Liver (tissue), 9 donors: Measurements from ENCODE around the gene KLF11. TPM values are rescaled to one million over a fixed set of nuclear protein-coding genes. Genes with fewer than 3 reads are reported as not detected.

Experiments used
- DNase-seq: peaks from one replicate; pipeline ENCODE4 v3.0.0-alpha.2; 2017; ENCODE audit warnings: low spot score
- H3K27ac ChIP-seq, 2 donors: one replicate each; pipeline ENCODE4 v1.7.0; 2013; ENCODE audit warnings: inconsistent platforms in 2 of 2, low read length in 2 of 2, control low read depth in 1 of 2, low read depth in 1 of 2, mild to moderate bottlenecking in 1 of 2
- H3K27me3 ChIP-seq, 4 donors: one replicate each; pipeline versions ENCODE4 v1.6.1 to v1.7.0; 2013; ENCODE audit warnings: low read length in 3 of 4, inconsistent platforms in 1 of 4, mild to moderate bottlenecking in 1 of 4, moderate library complexity in 1 of 4; ENCODE audit not compliant: control insufficient read depth in 4 of 4, insufficient read depth in 4 of 4
- H3K36me3 ChIP-seq, 4 donors: one replicate each; pipeline versions ENCODE4 v1.6.1 to v1.7.0; 2013; ENCODE audit warnings: low read length in 3 of 4, mild to moderate bottlenecking in 3 of 4, low read depth in 1 of 4, moderate library complexity in 1 of 4; ENCODE audit not compliant: control insufficient read depth in 4 of 4, insufficient read depth in 3 of 4
- H3K4me1 ChIP-seq, 4 donors: one replicate each; pipeline versions ENCODE4 v1.6.1 to v1.7.0; 2013; ENCODE audit warnings: low read length in 3 of 4, mild to moderate bottlenecking in 3 of 4, moderate library complexity in 1 of 4; ENCODE audit not compliant: control insufficient read depth in 4 of 4, insufficient read depth in 4 of 4
- H3K4me3 ChIP-seq, 3 donors: one replicate each; pipeline versions ENCODE4 v1.6.1 to v1.7.0; 2013; ENCODE audit warnings: low read length in 3 of 3, control low read depth in 1 of 3, low read depth in 1 of 3, mild to moderate bottlenecking in 1 of 3
- H3K9ac ChIP-seq, 2 donors: one replicate each; pipeline ENCODE4 v1.7.0; 2013; ENCODE audit warnings: low read length in 2 of 2, mild to moderate bottlenecking in 2 of 2, moderate library complexity in 2 of 2, control low read depth in 1 of 2, low read depth in 1 of 2
- H3K9me3 ChIP-seq, 4 donors: one replicate each; pipeline versions ENCODE4 v1.6.1 to v1.7.0; 2013; ENCODE audit warnings: low read length in 3 of 4; ENCODE audit not compliant: control insufficient read depth in 4 of 4
- ATF3 ChIP-seq: IDR thresholded peaks from 2 replicates; pipeline ENCODE4 v1.6.1; 2016; ENCODE audit warnings: antibody characterized with exemption
- EGR1 ChIP-seq, 2 donors: IDR thresholded peaks; 2 replicates each; pipeline ENCODE4 v1.6.1; 2016 to 2018; ENCODE audit warnings: antibody characterized with exemption in 2 of 2, low read depth in 2 of 2
- FOXA1 ChIP-seq: IDR thresholded peaks from 2 replicates; pipeline ENCODE4 v1.6.1; 2016; ENCODE audit warnings: antibody characterized with exemption
- FOXA2 ChIP-seq: IDR thresholded peaks from 2 replicates; pipeline ENCODE4 v1.6.1; 2016; ENCODE audit warnings: antibody characterized with exemption
- GABPA ChIP-seq, 2 donors: IDR thresholded peaks in 1 of 2; conservative IDR thresholded peaks in 1 of 2; 2 replicates each; pipeline ENCODE4 v1.6.1; 2016; ENCODE audit warnings: antibody characterized with exemption in 2 of 2, mild to moderate bottlenecking in 1 of 2, moderate library complexity in 1 of 2
- HNF4A ChIP-seq, 2 donors: conservative IDR thresholded peaks; 2 replicates each; pipeline ENCODE4 v1.6.1; 2016; ENCODE audit warnings: antibody characterized with exemption in 2 of 2, mild to moderate bottlenecking in 2 of 2
- HNF4G ChIP-seq: IDR thresholded peaks from 2 replicates; pipeline ENCODE4 v1.6.1; 2016; ENCODE audit warnings: antibody characterized with exemption
- JUND ChIP-seq, 2 donors: IDR thresholded peaks; 2 replicates each; pipeline ENCODE4 v1.6.1; 2016; ENCODE audit warnings: antibody characterized with exemption in 2 of 2
- MAX ChIP-seq: IDR thresholded peaks from 2 replicates; pipeline ENCODE4 v1.6.1; 2016; ENCODE audit warnings: antibody characterized with exemption
- NR2F2 ChIP-seq: IDR thresholded peaks from 2 replicates; pipeline ENCODE4 v1.6.1; 2016; ENCODE audit warnings: antibody characterized with exemption
- RAD21 ChIP-seq, 2 donors: IDR thresholded peaks; 2 replicates each; pipeline ENCODE4 v1.6.1; 2016; ENCODE audit warnings: antibody characterized with exemption in 2 of 2, mild to moderate bottlenecking in 2 of 2
- REST ChIP-seq: IDR thresholded peaks from 2 replicates; pipeline ENCODE4 v1.6.1; 2016; ENCODE audit warnings: antibody characterized with exemption, mild to moderate bottlenecking
- RXRA ChIP-seq, 2 donors: IDR thresholded peaks; 2 replicates each; pipeline ENCODE4 v1.6.1; 2017 to 2018; ENCODE audit warnings: antibody characterized with exemption in 2 of 2, mild to moderate bottlenecking in 1 of 2
- SP1 ChIP-seq: IDR thresholded peaks from 2 replicates; pipeline ENCODE4 v1.6.1; 2018; ENCODE audit warnings: antibody characterized with exemption, mild to moderate bottlenecking
- TAF1 ChIP-seq: conservative IDR thresholded peaks from 2 replicates; pipeline ENCODE4 v1.6.1; 2016; ENCODE audit warnings: antibody characterized with exemption, mild to moderate bottlenecking
- YY1 ChIP-seq: IDR thresholded peaks from 2 replicates; pipeline ENCODE4 v1.6.1; 2016; ENCODE audit warnings: antibody characterized with exemption, mild to moderate bottlenecking
- WGBS: extraction: QIAGEN DNeasy Blood & Tissue Kit; methylation state at CpG from one replicate; pipeline ENCODE4 v1.1.7; 2013; 5-methylcytosine and 5-hydroxymethylcytosine counted together
- polyA plus RNA-seq, 2 donors: library from polyadenylated mRNA; stranded (reverse) in 1 of 2; unstranded in 1 of 2; fragments of 200-250 nt in 1 of 2; fragments of >200 nt in 1 of 2; fragmentation: Nextera tagmentation in 1 of 2; extraction: Ambion mirVana in 1 of 2; gene quantifications; one replicate each; pipeline versions ENCODE4 v1.2.1 to v1.2.3, GENCODE V29; 2013 to 2015
- total RNA-seq, 2 donors: library from RNA; depleted of rRNA; stranded (reverse); fragments of >200 nt; gene quantifications; one replicate each; pipeline ENCODE4 v1.2.3, GENCODE V29; 2014
- TF ChIP-seq, protein P1 (sequence below): fragments of 150-350 bp; IDR thresholded peaks from 2 replicates; pipeline ENCODE4 v1.5.1; 2017; ENCODE audit warnings: improper control_type of control experiment, low read depth, low read length; ENCODE audit not compliant: missing input control
- TF ChIP-seq, protein P2 (sequence below): IDR thresholded peaks from 2 replicates; pipeline ENCODE4 v1.6.1; 2016; ENCODE audit warnings: antibody characterized with exemption
- donor health status: healthy.
- donor health status: healthy.
- donor health status: healthy.
- donor health status: healthy.
- donor health status: healthy.

Gene KLF11
- total and polyA plus RNA-seq, 4 donors: 10.5 to 43.0 (median 14.5) TPM

DNA sequence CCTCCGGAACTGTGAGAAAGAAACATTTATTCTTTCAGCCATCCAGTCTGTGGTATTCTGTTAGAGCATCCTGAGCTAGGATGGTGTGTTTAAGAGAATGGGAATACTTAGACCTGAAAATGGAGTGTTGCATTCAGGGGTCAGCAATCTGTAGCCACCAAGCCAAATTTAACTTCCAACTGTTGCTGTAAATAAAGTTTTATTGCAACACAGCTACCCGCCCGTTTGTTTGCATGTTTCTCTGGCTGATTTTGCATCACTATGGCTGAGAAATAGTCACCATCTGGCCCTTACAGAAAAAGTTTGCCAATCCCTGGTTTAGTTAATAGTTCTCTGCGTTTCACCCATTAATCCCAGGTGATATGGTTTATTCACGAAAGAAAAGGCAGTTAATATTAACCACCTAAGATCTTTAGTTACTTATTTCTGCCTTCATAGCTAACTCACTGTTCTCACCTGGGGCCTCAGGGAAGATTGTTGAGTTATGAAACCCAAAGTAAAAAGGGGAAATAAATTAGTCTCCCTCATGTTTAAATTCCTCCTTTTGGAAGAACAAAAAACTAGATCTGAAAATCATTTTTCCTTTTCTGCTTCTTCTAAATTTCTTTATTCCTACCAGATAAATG, 46.3 kb downstream of the KLF11 start:
- H3K4me1 ChIP-seq: no peaks in the 10 kb centered on the region
- no peak for TF ChIP-seq RXRA (IDR thresholded peaks at IDR 0.05)
- TF ChIP-seq GABPA (IDR thresholded peaks at IDR 0.05 in 1 of 2, conservative IDR thresholded peaks at IDR 0.05 in 1 of 2): no peak
- no peak for TF ChIP-seq FOXA2
- no peak for TF ChIP-seq MAX
- TF ChIP-seq ATF3: no peak
- TF ChIP-seq SP1: no peak
- no peak for TF ChIP-seq EGR1 (IDR thresholded peaks at IDR 0.05; ENCODE audit: low read depth in 2 of 2)
- TF ChIP-seq RAD21 (IDR thresholded peaks at IDR 0.05): no peak
- TF ChIP-seq NR2F2: no peak
- no peak for TF ChIP-seq TAF1
- no peak for TF ChIP-seq JUND (IDR thresholded peaks at IDR 0.05)
- no peak for TF ChIP-seq FOXA1
- no peak for TF ChIP-seq HNF4G
- TF ChIP-seq HNF4A (conservative IDR thresholded peaks at IDR 0.05): no peak
- TF ChIP-seq YY1: no peak
- TF ChIP-seq, protein P1, sequence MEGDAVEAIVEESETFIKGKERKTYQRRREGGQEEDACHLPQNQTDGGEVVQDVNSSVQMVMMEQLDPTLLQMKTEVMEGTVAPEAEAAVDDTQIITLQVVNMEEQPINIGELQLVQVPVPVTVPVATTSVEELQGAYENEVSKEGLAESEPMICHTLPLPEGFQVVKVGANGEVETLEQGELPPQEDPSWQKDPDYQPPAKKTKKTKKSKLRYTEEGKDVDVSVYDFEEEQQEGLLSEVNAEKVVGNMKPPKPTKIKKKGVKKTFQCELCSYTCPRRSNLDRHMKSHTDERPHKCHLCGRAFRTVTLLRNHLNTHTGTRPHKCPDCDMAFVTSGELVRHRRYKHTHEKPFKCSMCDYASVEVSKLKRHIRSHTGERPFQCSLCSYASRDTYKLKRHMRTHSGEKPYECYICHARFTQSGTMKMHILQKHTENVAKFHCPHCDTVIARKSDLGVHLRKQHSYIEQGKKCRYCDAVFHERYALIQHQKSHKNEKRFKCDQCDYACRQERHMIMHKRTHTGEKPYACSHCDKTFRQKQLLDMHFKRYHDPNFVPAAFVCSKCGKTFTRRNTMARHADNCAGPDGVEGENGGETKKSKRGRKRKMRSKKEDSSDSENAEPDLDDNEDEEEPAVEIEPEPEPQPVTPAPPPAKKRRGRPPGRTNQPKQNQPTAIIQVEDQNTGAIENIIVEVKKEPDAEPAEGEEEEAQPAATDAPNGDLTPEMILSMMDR: no peak
- TF ChIP-seq, protein P2, sequence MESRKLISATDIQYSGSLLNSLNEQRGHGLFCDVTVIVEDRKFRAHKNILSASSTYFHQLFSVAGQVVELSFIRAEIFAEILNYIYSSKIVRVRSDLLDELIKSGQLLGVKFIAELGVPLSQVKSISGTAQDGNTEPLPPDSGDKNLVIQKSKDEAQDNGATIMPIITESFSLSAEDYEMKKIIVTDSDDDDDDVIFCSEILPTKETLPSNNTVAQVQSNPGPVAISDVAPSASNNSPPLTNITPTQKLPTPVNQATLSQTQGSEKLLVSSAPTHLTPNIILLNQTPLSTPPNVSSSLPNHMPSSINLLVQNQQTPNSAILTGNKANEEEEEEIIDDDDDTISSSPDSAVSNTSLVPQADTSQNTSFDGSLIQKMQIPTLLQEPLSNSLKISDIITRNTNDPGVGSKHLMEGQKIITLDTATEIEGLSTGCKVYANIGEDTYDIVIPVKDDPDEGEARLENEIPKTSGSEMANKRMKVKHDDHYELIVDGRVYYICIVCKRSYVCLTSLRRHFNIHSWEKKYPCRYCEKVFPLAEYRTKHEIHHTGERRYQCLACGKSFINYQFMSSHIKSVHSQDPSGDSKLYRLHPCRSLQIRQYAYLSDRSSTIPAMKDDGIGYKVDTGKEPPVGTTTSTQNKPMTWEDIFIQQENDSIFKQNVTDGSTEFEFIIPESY: no peak
- TF ChIP-seq REST: no peak
- no peak overlapping the region for H3K9ac ChIP-seq
- H3K9me3 ChIP-seq: no peaks in the 10 kb centered on the region
- no peak overlapping the region for H3K27ac ChIP-seq
- H3K4me3 ChIP-seq: no peak overlapping the region
- WGBS: 49% methylated on average over 5 of the region's 5 CpGs
- H3K36me3 ChIP-seq: no peaks in the 10 kb centered on the region
- H3K27me3 ChIP-seq: peaks cover 0 to 4% (median 2%) of the 10 kb centered on the region in 4 donors
- DNase-seq: no peak
